ENCODE data around the gene TUBA4B.
"Not testable (repeated sequence)": the region's sequence is repeated elsewhere in the genome, so short reads cannot be mapped to it uniquely, and the experiment has no call there.

TUBA4B gene

GRCh38 chr2:219249203-219249980, 3.7 kb upstream of the TUBA4B start:
- peak; percentile 95 for DNase-seq

DNA sequence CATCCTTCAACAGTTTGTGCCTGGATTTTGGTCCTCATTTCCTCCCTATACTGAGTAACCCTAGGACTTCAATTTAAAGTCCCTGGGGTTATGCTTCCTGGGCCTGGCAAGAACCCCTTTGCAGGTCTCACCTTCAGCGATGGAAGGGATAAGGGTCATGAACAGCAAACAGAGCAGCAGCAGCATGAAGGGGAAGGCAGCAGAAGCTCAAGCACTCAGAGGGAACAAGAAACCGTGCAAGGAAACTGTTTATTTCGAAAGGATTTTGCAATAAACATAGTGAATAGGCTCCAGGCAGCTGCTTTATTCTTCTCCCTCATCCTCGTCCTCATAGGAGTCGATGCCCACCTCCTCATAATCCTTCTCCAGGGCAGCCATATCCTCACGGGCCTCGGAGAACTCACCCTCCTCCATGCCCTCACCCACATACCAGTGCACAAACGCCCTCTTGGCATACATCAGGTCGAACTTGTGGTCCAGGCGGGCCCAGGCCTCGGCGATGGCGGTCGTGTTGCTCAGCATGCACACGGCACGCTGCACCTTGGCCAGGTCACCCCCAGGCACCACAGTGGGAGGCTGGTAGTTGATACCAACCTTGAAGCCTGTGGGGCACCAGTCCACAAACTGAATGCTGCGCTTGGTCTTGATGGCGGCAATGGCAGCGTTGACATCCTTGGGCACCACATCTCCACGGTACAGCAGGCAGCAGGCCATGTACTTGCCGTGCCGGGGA, 2.8 kb upstream of the TUBA4B start:
- DNase-seq = no peak

GRCh38 chr2:219251656-219252055, 1.4 kb upstream of the TUBA4B start:
- no peak for DNase-seq

DNA sequence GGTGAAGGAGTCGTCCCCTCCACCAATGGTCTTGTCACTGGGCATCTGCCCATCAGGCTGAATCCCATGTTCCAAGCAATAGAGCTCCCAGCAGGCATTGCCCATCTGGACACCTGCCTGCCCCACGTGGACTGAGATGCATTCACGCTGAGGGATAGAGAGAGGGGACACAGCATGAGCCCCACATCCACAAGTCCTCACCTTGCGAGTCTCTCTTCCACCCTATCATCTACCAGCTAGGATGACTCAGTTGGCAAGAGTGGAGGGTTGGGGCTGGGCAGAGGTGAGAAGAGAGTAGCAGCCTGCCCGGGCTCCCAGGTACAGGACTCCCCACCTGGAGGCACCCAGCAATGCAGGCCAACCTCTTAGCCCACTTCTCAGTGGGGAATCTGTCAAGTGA, 959 bp upstream of the TUBA4B start:
- DNase-seq = no peak

GRCh38 chr2:219252570-219252899, 508 bp upstream of the TUBA4B start:
- DNase-seq = no peak

DNA sequence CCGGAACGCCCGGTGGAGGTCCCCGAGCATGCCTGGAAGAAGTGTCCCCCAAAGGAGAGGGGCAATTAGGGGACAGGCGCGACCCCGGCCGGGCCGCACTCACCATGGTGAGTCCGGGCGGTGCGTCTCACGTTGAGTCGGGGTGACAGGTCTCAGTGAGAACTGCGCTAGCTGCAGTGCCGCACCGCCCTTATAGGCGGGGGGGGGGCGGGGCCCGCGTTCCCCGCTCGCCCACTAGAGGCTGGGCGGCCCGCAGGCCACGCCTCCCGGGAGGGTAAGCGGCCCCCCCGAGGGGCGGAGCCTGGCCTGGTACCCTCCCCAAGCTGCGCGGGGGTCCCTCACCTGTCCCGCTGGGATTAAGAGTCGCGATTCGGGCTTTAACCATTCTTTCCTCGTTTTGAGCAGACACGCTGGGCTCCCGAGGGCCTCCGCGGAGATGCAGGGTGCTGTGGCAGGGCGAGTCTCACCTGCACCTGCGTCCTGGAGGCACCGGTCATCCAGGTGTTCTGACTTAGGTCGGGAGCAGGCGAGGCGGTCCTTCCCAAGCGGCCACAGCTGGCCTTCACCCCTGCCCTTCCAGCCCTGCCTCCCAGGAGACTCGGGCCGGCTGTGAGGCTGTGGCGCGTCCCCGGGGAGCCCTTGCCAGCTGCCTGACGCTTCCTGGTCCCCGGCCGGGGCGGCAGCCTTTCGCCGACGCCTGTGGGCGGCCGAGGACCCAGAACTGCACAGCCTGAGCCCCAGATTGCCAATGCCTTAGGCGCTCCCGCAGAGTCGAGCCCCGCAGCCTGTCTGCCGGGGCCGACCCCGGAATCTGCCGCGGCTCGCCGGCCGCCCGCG, 928 bp downstream of the TUBA4B start, which contains the start of gene TUBA4A:
Gene TUBA4A (minus strand): TSS at position 166 of the 837 bp plus-strand sequence. CDS start 60 bp downstream, at position 106.
- peak; percentile 77 for DNase-seq

DNA sequence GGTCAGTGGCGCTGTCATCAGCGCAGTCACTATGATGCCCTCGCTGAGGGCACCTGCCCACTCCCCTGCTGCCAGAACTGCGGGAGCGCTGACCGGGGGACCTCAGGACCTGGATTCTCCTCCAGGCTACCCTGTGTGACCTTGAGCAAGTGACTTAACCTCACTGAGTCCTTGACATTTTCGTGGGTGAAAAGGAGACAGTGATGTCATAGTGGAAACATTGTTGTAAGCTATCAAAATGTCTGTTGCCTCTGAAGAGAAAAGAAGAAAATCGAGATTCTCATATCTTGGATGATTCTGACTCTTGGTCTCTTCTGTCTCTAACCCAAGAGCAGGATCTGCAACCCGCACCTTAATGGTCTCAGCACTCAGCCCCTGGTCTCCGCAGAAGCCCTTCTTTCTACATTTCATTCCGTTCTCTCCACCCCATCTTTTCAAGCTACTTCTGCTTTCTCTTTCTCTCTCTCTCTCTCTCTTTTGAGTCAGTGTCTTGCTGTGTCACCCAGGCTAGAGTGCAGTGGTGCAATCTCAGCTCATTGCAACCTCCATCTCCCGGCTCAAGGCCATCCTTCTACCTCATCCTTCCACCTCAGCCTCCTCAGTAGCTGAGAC, 1.7 kb downstream of the TUBA4B start:
- DNase-seq = no peak

- not testable (repeated sequence) for DNase-seq
These were observed 5.9 kb downstream of the TUBA4B start for GRCh38 chr2:219258942-219259341.

- DNase-seq = no peak
These were observed 8.2 kb downstream of the TUBA4B start for GRCh38 chr2:219261024-219261855.

GRCh38 chr2:219266232-219266631, 13.2 kb downstream of the TUBA4B start:
- DNase-seq = no peak

DNA sequence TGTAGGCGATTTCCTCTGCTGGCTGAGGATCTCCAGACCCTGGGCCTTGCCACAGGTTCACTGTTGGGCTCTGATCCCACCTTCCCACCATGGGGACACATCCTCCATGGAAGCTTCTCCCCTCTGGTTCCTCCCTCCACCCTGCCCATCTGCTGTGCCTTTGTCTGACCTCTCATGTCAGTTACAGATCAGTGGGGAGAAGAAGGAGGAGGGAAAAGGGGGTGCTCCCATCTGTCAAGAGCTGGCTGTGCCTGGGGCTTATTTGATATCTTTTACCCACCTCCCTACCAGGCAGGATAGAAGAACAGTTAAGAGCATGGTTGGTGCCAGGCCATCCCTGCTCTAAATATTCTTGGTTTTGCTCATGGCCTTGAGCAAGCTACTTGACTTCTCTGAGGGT, 13.8 kb downstream of the TUBA4B start:
- no peak for DNase-seq

DNA sequence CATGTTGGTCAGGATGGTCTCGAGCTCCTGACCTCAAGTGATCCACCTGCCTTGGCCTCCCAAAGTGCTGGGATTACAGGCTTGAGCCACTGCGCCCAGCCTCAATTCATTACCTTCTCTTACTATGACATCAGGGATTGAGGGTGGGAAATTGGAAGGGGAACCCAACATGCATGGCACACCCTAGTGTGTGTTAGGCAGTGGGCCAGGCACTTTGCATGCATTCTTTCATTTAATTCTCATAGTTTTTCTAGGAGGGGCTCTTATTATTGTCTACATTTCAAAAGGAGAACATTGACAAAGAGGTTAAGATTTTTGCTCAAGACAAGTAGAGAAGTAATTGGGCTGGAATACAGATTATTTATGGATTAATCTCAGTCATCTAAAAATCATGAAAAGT, 15.3 kb downstream of the TUBA4B start:
- DNase-seq = no peak

DNA sequence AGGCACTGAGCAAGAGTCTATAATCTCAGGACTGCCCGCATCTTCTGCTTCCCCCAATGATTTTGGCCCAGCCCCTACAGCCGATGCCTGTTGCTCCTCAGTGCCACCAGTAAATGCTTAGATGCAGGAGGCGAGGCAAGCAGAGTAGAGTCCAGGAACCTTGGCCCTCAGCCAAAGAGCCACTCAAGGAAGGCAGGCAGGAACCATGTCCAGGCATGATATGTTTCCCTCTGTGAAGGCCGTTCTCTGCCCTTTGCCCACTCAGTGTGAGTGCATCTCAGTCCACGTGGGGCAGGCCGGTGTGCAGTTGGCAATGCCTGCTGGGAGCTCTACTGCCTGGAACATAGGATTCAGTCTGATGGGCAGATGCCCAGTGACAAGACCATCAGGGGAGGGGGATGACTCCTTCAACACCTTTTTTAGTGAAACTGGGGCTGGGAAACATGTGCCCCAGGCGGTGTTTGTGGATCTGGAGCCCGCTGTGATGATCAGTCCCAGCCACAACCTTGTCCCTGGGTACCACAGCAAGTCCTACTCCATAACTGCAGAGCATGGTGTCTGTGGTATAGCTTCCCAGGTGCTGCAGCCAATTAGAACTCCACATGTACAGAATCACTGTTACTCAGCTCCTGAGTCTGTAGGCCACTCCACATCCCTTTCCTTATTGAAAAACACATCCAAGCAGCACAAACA, 16.5 kb downstream of the TUBA4B start:
- no peak for DNase-seq

DNA sequence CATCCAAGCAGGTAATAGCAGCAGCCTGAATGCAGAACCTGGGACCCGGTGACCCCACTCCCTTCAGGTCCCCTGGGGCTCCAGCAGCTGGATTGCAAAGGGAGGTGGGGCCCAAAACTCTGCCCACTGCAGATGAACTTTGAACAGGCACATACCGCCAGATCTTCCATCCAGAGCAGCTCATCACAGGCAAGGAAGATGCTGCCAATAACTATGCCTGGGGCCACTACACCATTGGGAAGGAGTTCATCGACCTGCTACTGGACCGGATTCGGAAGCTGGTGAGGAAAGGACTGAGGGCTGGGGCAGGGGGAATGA, 17.0 kb downstream of the TUBA4B start:
- DNase-seq = no peak

DNA sequence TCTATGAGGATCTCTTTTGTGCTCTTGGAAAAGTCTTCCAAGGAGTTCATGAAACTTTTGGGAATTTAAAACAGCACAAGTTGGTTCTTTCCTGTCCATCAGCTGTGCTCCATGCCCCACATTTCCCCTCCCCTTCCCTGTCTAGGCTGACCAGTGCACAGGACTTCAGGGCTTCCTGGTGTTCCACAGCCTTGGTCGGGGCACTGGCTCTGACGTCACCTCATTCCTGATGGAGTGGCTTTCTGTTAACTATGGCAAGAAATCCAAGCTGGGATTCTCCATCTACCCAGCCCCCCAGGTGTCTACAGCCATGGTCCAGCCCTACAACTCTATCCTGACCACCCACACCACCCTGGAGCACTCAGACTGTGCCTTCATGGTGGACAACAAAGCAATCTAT, 18.0 kb downstream of the TUBA4B start:
- no peak for DNase-seq

DNA sequence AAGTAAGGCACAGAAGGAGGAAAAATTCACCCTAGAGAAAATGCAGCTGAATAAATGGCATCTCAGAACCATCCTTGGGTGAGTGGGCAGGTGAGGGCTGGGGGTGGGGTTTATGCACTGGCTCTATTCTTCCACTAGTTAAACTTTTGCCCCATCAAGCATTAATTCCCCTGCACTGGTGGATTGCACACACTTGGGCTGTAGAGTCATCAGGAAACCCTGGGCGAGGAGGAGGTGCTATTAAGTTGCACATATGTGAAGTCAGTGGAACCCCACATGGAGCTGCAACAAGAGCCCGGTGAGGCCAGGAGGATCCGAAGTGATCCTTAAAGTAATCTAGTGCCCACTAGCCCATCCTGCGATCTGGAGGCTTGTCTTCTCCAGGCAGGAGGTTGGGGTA, 19.3 kb downstream of the TUBA4B start:
- DNase-seq = no peak

- no peak for DNase-seq
These were observed 20.0 kb downstream of the TUBA4B start for GRCh38 chr2:219272995-219273394.

GRCh38 chr2:219273937-219274336, 20.9 kb downstream of the TUBA4B start:
- no peak for DNase-seq

- DNase-seq = no peak
These were observed 21.4 kb downstream of the TUBA4B start for GRCh38 chr2:219274361-219274921.

DNA sequence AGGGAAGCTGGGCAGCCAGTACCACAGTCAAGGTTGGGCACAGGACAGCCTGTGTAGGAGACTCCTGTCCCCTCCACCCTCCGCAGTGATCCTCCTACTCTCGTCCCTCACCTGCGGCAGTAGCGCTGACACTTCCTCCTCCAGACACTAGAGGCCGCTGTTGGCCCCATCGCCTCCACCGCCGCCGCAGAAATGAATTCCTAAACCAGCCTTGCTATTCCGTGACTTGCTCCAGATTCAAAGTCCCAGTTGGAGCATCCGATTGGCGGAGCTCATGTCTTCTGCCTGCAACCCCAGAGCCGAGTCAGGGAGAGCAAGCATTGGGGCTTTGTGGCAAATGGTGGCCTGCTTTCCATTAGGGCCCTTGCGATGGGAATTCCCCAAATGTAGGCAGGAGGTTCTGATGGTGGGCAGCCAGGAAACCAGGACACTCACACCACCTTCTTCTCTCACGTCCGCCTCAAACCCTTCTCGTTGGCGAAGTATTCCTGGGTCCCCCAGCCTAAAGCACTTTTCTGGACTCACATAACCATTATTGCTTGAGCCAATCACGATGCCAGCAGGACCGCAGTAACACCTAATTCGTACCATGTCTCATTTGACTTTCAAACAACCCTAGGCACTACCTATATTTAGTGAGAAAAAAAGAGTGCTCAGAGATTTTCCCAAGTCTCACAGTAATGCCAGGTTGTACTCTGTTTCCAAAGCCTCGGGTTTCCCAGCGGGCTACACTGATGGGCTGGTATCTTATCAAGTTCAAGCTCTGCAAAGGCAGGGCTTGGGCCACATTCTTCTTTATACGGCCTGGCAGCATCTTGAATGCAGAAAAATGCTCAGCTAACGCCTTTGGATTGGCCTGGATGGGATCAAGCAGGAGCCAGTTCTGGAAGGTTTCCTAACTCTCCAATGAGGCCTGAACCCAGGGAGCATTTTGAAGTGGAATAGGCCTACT, 24.9 kb downstream of the TUBA4B start:
- peak; percentile 86 for DNase-seq

All from NCI-H1694 (cell line).